Endothelial cell of umbilical vein (primary cell): Measurements from ENCODE around the gene LRFN2. TPM values are rescaled to one million over a fixed set of nuclear protein-coding genes. Genes with fewer than 3 reads are reported as not detected.

ENCODE experiments used
- BruUV-seq: library from RNA; stranded (reverse); fragments of 400-500 nt; replicated peaks from 2 replicates; lab custom pipeline; 2021; lab: Mats Ljungman, UMichigan
- CTCF ChIA-PET: fragments of 300-600, 350-600 bp; sonication (Branson Sonifier 250); formaldehyde crosslinking; loops from one replicate; lab custom pipeline; 2021; ENCODE audit warnings: antibody characterized with exemption, inconsistent platforms; lab: Charles Lee
- POLR2A ChIA-PET: fragments of 300-600, 350-600 bp; sonication (Branson Sonifier 250); formaldehyde crosslinking; loops from one replicate; lab custom pipeline; 2021; ENCODE audit warnings: antibody characterized with exemption, inconsistent platforms; lab: Charles Lee
- DNase-seq: peaks from one replicate; pipeline ENCODE4 v3.0.0-alpha.2; 2011; ENCODE audit warnings: low read depth, low spot score
- FAIRE-seq: peaks from 2 replicates; lab custom pipeline; 2011; peaks lifted over from hg19 to GRCh38; lab: Jason Lieb, UNC
- H2AFZ ChIP-seq: 2 replicates; pipeline ENCODE4 v1.6.0; 2012; ENCODE audit warnings: low read depth, low read length, control low read depth, inconsistent platforms
- H3K27ac ChIP-seq: 2 replicates; pipeline ENCODE4 v1.5.1; 2011; ENCODE audit warnings: low read depth, mild to moderate bottlenecking, control low read depth, low read length, moderate library complexity; ENCODE audit not compliant: insufficient read depth
- H3K27me3 ChIP-seq, 2 experiments: 2 replicates each; pipeline versions ENCODE4 v1.6.0 to v1.6.1; 2011; ENCODE audit warnings: low read length in 2 of 2, mixed read lengths in 1 of 2; ENCODE audit not compliant: control insufficient read depth in 2 of 2, insufficient read depth in 2 of 2
- H3K36me3 ChIP-seq, 2 experiments: 2 replicates in 1 of 2; 3 replicates in 1 of 2; pipeline ENCODE4 v1.5.1; 2011; ENCODE audit warnings: low read length in 2 of 2, mild to moderate bottlenecking in 1 of 2, moderate library complexity in 1 of 2; ENCODE audit not compliant: control insufficient read depth in 2 of 2, insufficient read depth in 2 of 2; ENCODE audit errors: extremely low read depth in 1 of 2
- H3K4me1 ChIP-seq: 3 replicates; pipeline ENCODE4 v1.5.1; 2011; ENCODE audit warnings: mild to moderate bottlenecking, low read length; ENCODE audit not compliant: control insufficient read depth, insufficient read depth; ENCODE audit errors: extremely low read depth
- H3K4me2 ChIP-seq: 2 replicates; pipeline ENCODE4 v1.6.1; 2011; ENCODE audit warnings: low read length, control low read depth, mixed read lengths; ENCODE audit not compliant: insufficient read depth
- H3K4me3 ChIP-seq, 3 experiments: fragments of 200-600 bp in 1 of 3; sonication (generic), shearing (Covaris generic) in 1 of 3; replicated peaks in 1 of 3; 2 replicates each; pipeline ENCODE4 v1.5.1; 2011 to 2016; ENCODE audit warnings: control low read depth in 3 of 3, low read length in 3 of 3, mild to moderate bottlenecking in 2 of 3, inconsistent platforms in 1 of 3, low read depth in 1 of 3, moderate library complexity in 1 of 3; ENCODE audit not compliant: insufficient read depth in 1 of 3
- H3K79me2 ChIP-seq: 2 replicates; pipeline ENCODE4 v1.6.0; 2012; ENCODE audit warnings: low read length, inconsistent platforms; ENCODE audit not compliant: control insufficient read depth, insufficient read depth
- H3K9ac ChIP-seq: replicated peaks from 2 replicates; pipeline ENCODE3; 2011; ENCODE audit warnings: low read length, control low read depth; ENCODE audit not compliant: insufficient read depth; ENCODE audit errors: extremely low read depth
- H3K9me1 ChIP-seq: replicated peaks from 3 replicates; pipeline ENCODE4 v1.6.0; 2011; ENCODE audit warnings: mild to moderate bottlenecking, low read length; ENCODE audit not compliant: control insufficient read depth, insufficient read depth; ENCODE audit errors: extremely low read depth
- H3K9me3 ChIP-seq: replicated peaks from 2 replicates; pipeline ENCODE4 v1.5.1; 2012; ENCODE audit warnings: low read length, inconsistent platforms; ENCODE audit not compliant: control insufficient read depth, insufficient read depth
- H4K20me1 ChIP-seq: replicated peaks from 2 replicates; pipeline ENCODE3; 2011; ENCODE audit warnings: mild to moderate bottlenecking, low read length; ENCODE audit not compliant: control insufficient read depth, insufficient read depth; ENCODE audit errors: extremely low read depth
- CTCF ChIP-seq, 2 donors: IDR thresholded peaks; 1 replicate in 1 of 2; 2 replicates in 1 of 2; pipeline ENCODE4 v1.5.1; 2011; ENCODE audit warnings: low read length in 2 of 2, mild to moderate bottlenecking in 2 of 2, moderate library complexity in 2 of 2, control low read depth in 1 of 2, inconsistent platforms in 1 of 2, low read depth in 1 of 2; ENCODE audit not compliant: insufficient read depth in 1 of 2; ENCODE audit errors: extremely low read depth in 1 of 2
- EZH2 ChIP-seq: IDR thresholded peaks from 2 replicates; pipeline ENCODE4 v1.6.1; 2012; ENCODE audit warnings: borderline replicate concordance, low read depth, mild to moderate bottlenecking, moderate library complexity, low read length, inconsistent platforms; ENCODE audit not compliant: severe bottlenecking
- FOS ChIP-seq: IDR thresholded peaks from 2 replicates; pipeline ENCODE4 v1.6.1; 2011; ENCODE audit warnings: mild to moderate bottlenecking, low read length, moderate library complexity, borderline replicate concordance; ENCODE audit not compliant: insufficient read depth
- GATA2 ChIP-seq: IDR thresholded peaks from 2 replicates; pipeline ENCODE4 v1.7.0; 2011; ENCODE audit warnings: low read depth, mild to moderate bottlenecking, moderate library complexity, mixed read lengths, low read length; ENCODE audit not compliant: insufficient read length, insufficient read depth
- JUN ChIP-seq: IDR thresholded peaks from 2 replicates; pipeline ENCODE4 v1.6.1; 2011; ENCODE audit warnings: borderline replicate concordance, low read depth; ENCODE audit not compliant: insufficient read length, insufficient read depth
- MAX ChIP-seq: IDR thresholded peaks from 2 replicates; pipeline ENCODE4 v1.6.1; 2011; ENCODE audit not compliant: insufficient read depth, insufficient read length
- MYC ChIP-seq: IDR thresholded peaks from one replicate; pipeline ENCODE4 v1.6.1; 2011; ENCODE audit warnings: mild to moderate bottlenecking, low read depth, low read length
- POLR2A ChIP-seq: IDR thresholded peaks from 2 replicates; pipeline ENCODE4 v1.6.1; 2012; ENCODE audit warnings: low read depth, mild to moderate bottlenecking, control low read depth, low read length
- POLR2AphosphoS5 ChIP-seq: IDR thresholded peaks from 2 replicates; pipeline ENCODE4 v1.6.1; 2012; ENCODE audit warnings: low read depth, mild to moderate bottlenecking, control low read depth, low read length, moderate library complexity; ENCODE audit not compliant: insufficient read depth
- dilution Hi-C: fragments of 300-500 bp; cut with MboI; formaldehyde crosslinking; loops from one replicate; pipeline ENCODE4 v1.15.0; 2019; ENCODE audit warnings: low sequenced_read_pairs; ENCODE audit not compliant: extremely low pct_ligation_motif_present
- intact Hi-C: fragments of 100-400 bp; cut with micrococcal nuclease; formaldehyde crosslinking; loops from one replicate; pipeline ENCODE4 v1.10.0; 2022
- polyA plus RNA-seq, 4 experiments: library from polyadenylated mRNA; depleted of rRNA in 3 of 4; stranded (reverse) in 3 of 4; unstranded in 1 of 4; fragments of >200 nt; gene quantifications; 2 replicates each; pipeline versions ENCODE4 v1.2.1 to v1.2.3, GENCODE V29; 2011 to 2012; ENCODE audit warnings: missing spikeins in 1 of 4
- total RNA-seq: library from RNA; stranded (reverse); gene quantifications from 2 replicates; pipeline ENCODE4 v1.2.3, GENCODE V29; 2021

The LRFN2 gene
- total and polyA plus RNA-seq, 2 donors (not counting 3 experiments of a cell fraction or from before 2014, with no cell fraction given): not detected

DNA sequence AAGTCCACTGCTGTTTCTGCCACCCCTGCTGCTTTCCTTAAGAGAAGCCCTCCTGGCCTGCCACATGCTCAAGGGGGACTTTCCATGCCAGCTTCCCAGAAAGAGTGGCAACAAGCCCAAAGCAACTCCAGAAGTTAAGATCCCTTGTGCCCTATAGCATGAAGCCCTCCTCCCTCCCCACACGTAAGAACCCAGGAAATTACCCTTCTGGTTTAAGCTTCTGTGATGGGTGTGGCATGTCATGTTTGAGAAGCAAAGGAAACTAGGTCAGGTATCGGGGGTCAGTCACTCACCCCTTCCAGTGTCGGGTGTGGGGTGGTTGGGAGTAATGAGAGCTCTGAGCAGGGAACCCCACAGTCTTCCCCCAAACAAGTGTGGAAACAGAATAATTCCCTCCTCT, 196.1 kb downstream of the LRFN2 start:
- no peaks in the 10 kb centered on the region for H3K36me3 ChIP-seq
- CTCF ChIA-PET: no interaction called here
- no peaks in the 10 kb centered on the region for H3K4me1 ChIP-seq
- DNase-seq: no peak
- H3K4me3 ChIP-seq: no peak overlapping the region
- no TSS peak for BruUV-seq
- H4K20me1 ChIP-seq: no peaks in the 10 kb centered on the region
- no peak for TF ChIP-seq POLR2AphosphoS5
- TF ChIP-seq POLR2A: no peak
- no peak for TF ChIP-seq GATA2
- TF ChIP-seq EZH2: no peak
- no peak for TF ChIP-seq JUN
- no peak for TF ChIP-seq FOS
- TF ChIP-seq CTCF (IDR thresholded peaks at IDR 0.05; ENCODE audit: extremely low read depth in 1 of 2, insufficient read depth in 1 of 2, low read depth in 1 of 2, low read length in 2 of 2): no peak
- no peak for TF ChIP-seq MYC
- no peak for TF ChIP-seq MAX
- H3K27me3 ChIP-seq: no peaks in the 10 kb centered on the region
- no peaks in the 10 kb centered on the region for H3K79me2 ChIP-seq
- H3K9me1 ChIP-seq: no peaks in the 10 kb centered on the region
- no peak overlapping the region for H3K4me2 ChIP-seq
- H3K27ac ChIP-seq: no peak overlapping the region
- H3K9ac ChIP-seq: no peak overlapping the region
- H3K9me3 ChIP-seq: no peaks in the 10 kb centered on the region
- intact Hi-C loops (no loop called here), dilution Hi-C loops (no loop called here)
- H2AFZ ChIP-seq: no peak overlapping the region
- POLR2A ChIA-PET: no interaction called here
- FAIRE-seq: no peak
